Colon (tissue), 2 donors: Measurements from ENCODE around the gene KIF9.
"Not testable (repeated sequence)": the region's sequence is repeated elsewhere in the genome, so short reads cannot be mapped to it uniquely, and the experiment has no call there.

Experiments
- FAIRE-seq: peaks from 2 replicates; lab custom pipeline; 2012; peaks lifted over from hg19 to GRCh38; lab: Jason Lieb, UNC
- donor health status: control.
- donor health status: control.

Gene KIF9

DNA sequence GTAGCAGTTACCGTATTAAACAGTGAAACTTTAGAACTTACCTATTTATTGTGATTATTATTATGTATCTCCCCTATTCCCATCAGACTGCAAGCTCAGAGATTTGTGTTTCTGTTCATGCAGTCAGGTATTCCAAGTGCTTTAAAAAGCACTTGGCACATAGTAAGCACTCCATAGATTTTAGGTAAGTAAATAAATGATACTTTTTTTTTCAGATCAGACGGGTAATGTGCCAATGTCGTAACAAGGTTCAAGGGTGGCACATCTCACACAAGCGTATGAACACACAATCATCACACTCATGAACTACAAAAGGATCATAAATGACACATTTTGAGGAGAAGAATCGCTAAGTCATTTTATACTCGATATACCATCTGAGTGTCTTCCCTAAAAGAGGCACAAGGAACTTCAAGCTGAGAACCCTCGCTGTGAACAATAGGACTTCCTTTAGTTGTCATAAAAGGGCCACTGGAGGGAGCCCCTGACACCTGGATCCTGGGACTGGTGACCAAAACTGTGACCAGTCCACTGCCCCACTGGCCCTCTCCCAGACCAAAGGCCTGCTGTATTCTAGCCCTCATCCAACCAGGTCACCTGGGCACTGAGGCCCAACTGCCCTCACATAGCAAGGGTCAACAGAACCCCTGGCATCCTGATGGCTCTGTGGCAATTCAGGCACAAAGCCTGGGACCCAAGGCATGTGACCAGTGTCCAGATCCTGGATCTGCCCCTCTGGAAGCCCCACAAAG, 32.1 kb downstream of the KIF9 start:
- FAIRE-seq, result no peak

DNA sequence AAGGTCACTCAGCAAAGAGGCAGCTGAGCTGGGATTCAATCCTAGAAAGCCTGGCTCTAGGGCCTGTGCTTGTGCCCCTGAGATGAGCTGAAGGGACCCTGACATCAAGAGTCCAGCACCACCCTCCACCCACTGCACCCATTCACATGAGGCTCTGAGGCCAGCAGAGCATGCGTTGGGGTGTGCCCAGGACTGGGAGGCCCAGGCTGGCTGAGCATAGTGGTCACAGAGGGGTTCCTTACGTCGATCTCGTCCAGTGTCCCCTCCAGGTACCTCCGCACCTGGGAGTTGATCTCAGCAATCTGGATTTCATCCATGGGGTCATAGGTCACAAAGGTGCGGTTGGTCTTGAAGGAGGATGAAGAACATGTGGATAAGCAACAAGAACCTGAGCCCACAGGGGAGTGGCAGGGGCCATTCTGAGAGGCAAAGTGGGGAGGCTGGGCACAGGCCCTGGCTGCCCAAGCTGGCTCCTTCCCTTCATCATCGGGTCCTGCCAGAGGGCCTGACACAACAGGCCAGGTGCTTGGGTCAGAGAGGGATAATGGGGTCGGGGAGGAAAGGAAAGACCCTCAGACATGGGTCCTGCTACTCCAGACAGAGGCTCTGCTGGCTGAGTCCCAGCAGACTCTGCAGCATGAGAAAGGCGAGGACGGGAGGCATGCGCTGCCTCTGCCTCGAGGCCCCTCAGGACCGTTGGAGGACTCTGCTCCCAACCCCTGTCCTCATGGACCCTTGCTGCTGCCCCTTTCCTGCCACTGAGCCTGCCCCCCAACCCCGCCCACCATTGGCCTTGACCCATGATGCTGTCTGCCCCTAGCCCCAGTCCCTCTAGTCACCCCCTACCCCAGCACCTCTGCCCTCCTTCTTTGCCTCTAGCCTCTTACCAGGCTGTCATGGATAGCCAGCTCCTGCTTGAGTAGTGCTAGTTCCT, 35.2 kb downstream of the KIF9 start:
- FAIRE-seq, result no peak

DNA sequence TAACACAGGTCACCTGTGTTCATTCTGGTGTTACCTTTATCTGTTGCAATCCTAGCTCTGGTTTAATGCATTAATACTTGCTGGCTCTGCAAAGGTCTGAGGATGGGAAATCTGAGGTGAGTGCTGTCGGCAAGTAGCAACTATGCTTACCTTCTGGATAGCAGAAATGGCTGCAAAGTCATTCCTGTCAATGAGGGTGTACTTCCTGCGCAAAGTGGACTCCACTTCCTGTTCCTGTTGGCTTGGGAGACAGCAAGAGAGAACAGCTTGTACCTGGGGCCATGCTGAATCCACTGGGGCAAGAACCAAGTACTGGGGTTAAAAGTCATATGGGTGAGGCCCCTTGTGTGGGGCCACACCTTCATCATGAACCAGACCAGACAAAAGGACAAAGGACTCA, 37.3 kb downstream of the KIF9 start:
- FAIRE-seq, result no peak

DNA sequence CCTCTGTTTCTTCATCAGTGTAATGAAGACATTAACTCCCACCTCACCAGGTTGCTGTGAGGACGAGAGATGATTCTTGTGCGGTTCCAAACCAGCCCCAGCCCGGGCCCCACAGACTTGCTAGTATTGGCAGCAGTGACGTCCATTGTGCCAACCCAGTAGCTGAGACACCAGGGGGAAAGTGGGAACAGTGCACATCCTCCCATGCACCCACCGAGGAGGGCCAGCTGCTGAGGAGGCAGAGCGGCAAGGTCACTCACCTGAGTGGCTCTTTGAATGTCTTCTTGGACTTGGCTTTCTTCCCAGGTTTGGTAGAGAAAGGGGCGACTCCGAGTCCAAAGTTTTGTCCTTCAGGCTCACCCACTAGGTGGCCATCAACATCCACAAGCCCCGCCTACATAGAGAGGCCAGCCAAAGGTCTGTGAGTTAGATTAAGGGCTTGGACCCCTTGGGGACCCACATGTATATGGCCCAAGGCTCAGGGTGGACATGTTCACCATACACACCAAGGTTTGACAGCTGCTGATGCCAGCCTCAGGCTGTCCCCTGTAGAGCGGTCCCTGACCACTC, 38.0 kb downstream of the KIF9 start:
- no peak for FAIRE-seq

DNA sequence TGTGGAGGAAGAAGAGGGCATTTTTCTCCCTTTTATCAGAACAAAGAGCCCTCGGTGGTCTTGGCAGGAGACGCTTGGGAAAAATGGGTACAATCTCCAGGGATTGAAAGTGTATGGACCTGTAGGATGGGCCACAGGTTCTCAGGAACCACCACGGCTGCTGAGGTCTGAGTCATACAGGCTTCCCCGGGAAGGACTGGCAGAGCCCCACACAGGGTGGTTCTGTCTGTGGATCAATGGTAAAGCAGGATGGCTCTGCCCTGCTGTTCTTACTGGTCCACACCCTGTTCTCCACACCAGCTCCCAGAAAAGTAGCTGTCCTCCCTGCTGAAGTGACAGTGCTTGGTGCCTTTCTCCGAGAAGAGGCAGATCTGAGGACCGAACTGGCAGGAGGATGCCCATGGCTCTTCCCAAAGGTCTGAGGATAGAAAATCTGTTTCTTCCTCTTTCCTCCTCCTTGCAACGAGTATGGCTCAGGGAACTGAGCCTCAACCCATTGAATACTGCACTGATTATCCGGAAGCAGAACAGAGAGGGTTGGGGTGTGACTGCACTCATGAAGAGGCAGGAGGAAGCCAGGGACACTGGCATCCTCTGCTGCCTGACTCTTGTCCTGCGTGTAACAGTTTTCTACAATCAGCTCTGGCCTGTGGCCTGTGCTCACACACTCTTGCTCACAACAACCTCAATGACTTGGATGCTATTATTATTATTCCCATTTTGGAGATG, 39.0 kb downstream of the KIF9 start:
- FAIRE-seq, result no peak

DNA sequence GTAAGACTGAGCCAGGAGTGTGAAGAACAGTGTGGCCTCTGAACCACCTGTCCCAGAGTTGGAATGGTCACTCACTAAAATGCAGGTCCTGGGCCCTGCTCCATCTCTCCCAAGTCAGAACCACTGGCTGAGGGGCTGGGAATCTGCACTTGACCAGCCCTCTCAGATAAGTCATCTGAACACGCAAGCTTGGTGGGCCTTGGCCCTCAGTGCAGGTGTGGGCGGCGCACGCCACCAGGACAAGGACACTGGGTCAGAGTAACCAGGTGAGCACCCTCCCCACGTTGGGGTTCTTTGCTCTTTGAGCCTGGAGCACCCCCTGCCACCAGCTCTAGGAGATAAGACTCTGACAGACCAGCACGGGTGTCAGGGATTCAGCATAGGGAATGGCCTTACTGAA, 42.7 kb downstream of the KIF9 start:
- FAIRE-seq, result no peak

DNA sequence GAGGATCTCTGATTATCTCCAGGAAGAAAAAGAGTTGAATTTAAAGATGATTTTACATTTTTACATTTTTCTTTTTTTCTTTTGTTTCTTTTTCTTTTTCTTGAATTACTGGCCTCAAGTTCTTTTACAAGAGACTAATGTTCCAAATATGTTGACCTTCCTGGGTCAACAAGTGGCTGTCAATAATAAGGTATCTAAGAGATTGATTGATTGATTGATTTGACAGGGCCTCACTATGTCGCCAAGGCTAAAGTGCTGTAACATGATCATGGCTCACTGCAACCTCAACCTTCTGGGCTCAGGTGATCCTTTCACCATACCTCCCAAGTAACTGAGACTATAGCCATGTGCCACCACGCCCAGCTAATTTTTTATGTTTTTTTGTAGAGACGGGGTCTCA, 44.6 kb downstream of the KIF9 start:
- no peak for FAIRE-seq

DNA sequence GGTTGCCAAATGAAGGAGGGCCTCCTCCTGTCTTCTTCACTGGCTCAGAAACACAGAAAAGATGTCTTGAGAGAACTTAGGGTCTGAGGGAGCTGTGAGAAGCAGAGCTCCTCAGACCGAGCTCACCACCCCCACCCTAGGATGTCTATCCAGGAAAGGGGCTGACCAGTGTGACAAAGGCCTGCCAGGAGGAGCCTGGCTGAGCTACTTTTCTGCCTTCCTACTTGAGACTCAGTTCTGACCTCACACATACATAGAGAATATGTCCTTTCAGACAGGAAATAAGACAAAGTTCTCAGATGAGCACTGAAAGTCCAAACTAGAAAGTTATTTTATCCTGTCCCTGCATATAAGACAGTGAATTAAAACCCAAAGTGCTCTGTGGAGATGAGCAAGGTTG, 54.5 kb downstream of the KIF9 start:
- FAIRE-seq, result no peak

DNA sequence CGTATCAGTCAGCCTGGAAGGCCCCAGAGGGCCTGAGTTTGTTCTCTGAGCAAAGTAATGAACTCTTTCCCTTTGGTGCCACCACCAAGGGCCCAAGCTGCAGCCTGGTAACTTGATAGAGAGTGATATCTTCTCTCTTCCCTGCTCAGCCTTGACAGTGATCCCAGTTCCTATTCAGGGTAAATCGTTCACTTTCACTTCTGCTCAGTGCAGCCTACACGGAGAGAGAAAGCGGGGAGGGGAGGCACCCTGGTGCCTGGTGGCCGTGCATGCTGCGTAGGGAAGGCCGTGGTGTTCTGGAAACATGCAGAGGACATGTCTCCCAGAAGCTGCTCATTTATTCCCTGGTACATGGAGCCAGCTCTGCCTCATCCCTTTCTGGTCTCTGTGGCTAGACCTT, 54.9 kb downstream of the KIF9 start:
- FAIRE-seq, result no peak

DNA sequence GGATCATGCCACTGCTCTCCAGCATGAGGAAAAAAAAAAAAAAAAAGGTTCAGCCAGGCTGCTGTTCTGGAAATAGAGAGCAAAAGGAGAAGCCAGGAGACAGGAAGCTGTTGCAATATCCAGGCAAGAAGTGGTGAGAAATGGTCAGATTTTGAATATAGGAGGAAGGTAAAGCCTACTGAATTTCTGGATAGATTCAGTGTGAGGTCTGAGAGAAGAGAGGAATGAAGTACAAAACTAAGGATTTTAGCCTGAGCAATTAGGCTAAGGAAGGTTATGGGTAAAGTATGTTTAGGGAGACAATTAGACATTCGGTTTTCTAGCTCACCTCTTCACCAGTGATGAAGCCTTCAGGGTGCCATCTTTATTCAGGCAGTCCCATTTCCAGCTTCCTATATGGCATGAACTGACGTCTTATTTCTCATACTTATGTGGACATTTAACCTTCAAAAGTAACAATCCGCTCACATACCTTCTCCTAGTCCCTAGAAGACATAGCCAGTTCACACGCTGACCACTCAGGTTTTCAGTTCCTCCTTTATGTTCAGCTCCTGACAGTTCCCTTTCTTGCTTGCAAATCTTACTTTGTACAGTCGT, 57.2 kb downstream of the KIF9 start:
- no peak for FAIRE-seq

DNA sequence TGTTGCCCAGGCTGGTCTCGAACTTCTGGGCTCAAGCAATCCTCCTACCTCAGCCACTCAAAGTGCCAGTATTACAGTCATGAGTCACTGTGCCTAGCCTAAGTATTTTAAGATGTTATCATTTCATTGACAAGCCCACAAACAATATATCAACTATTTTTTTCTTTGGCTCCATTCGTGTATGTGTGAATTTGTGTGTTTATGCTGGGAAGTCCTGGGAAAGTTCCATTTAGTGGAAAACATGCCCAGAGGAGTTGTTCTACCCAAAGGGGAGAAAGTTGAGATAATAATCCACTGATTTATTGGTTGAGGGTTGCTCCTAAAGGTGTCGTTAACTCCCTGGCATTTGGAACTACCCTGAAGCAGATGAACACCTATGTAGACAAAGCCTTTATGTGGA, 58.8 kb downstream of the KIF9 start:
- FAIRE-seq, result no peak

DNA sequence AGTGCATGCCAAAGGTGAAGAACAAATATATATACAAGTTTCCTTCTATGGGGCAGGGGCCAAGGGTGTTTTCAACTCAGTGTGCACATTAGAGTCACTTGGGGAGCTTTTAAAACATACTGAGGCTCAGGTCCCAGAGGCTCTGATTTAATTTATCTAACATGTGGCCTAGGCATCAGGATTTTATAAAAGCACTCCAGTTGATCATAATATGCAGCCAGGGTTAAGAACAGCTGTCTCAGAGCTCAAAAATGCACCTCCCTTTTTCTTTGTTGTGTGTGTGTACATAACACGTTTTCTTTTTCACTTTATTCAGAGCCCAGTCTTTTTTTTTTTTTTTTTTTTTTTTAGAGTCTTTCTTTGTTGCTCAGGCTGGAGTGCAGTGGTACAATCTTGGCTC, 60.8 kb downstream of the KIF9 start:
- FAIRE-seq, result no peak

DNA sequence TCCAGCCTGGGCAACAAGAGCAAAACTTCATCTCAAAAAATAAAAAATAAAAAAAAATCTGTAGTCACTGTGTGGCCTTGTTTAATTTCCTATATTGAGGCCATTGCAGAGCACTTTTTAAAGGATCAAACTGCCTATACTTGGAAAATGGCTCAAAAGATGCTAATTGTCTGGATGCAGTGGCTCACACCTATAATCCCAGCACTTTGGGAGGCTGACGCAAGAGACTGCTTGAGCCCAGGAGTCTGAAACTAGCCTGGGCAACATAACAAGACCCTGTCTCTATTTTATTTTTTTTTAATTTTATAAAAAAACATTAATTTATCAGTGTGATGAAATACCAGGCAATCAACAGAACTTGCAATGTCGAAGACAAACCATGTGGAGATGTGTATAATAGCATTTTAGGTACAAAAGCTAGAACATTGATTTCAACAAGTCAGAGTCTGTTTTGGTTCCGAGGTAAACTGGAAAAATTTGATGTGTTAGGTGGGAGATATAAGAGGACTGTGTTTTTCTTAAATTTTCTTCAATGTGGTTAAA, 71.7 kb downstream of the KIF9 start:
- FAIRE-seq, result no peak

DNA sequence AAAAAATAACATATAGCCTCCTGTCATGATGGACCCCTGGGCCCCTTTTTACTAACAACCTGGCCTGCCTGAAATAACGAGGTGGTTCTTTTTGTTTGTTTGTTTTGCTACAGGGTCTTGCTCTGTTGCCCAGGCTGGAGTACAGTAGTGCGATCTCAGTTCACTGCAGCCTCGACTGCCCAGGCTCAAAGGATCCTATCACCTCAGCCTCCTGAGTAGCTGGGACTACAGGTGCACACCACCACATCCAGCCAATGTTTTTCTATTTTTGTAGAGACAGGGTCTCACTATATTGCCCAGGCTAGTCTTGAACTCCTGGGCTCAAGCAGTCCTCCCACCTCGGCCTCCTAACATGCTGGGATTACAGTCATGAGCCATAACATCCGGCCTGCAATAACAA, 76.6 kb downstream of the KIF9 start:
- not testable (repeated sequence) for FAIRE-seq

DNA sequence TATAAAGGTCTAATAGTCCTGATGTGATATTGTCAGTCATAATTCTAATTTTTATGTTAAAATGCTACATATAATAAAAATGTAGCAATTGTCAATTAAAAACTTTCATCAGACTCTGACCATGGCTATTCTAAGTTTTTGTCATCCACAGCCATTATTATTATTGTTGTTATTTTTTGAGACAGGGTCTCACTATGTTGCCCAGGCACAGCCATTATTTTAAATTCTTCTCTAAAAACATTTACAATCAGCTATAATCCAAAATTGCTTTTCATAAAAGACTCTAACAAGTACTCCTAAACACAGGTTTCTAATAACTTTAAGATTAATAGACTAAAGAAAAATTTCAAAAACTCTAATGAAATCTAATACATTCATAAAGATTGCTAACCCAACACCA, 77.7 kb downstream of the KIF9 start:
- FAIRE-seq, result no peak

DNA sequence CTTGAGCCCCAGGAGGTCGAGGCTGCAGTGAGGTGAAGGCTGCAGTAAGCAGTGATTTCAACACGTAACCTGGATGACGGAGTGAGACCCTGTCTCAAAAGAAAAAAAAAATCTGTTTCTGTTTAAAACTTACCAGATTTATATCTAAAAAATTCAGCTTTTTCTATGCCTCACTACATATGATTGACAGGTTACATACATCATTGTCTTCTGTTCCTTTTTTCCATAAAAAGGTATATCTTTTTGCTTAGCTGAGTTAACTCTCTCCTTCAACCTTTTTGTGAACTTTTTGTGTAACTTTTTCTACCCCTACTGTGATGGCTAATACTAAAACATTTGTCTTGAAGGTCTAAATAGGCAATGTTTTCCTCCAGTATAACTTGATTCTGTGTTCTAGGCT, 80.1 kb downstream of the KIF9 start:
- no peak for FAIRE-seq

DNA sequence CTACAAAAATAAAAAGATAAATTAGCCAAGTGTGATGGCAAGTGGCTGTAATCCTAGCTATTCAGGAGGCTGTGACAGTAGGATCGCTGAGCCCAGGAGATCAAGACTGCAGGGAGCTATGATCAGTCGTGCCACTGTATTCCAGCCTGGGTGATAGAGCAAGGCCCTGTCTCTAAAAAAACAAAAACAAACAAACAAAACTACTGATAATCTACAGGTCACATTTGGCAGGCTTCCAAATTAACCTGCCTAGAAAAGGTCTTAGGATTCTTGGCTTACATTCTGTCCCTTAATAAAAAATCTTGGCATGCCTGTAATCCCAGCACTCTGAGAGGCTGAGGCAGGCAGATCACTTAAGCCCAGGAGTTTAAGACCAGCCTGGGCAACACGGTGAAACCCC, 85.3 kb downstream of the KIF9 start:
- FAIRE-seq, result no peak

DNA sequence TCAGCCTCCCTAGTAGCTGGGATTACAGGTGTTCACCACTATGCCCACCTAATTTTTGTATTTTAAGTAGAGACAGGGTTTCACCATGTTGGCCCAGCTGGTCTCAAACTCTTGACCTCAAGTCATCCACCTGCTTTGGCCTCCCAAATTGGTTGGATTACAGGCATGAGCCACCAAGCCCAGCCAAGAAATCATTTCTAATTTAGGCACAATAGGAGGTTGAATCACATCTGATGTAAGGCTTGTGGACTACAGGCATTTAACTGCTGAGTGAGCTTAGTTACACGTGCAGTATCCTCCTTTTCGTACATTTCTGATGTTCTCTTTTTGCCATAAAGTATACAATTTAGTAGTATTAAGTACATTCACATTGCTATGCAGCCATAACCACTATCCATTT, 87.6 kb downstream of the KIF9 start:
- no peak for FAIRE-seq

DNA sequence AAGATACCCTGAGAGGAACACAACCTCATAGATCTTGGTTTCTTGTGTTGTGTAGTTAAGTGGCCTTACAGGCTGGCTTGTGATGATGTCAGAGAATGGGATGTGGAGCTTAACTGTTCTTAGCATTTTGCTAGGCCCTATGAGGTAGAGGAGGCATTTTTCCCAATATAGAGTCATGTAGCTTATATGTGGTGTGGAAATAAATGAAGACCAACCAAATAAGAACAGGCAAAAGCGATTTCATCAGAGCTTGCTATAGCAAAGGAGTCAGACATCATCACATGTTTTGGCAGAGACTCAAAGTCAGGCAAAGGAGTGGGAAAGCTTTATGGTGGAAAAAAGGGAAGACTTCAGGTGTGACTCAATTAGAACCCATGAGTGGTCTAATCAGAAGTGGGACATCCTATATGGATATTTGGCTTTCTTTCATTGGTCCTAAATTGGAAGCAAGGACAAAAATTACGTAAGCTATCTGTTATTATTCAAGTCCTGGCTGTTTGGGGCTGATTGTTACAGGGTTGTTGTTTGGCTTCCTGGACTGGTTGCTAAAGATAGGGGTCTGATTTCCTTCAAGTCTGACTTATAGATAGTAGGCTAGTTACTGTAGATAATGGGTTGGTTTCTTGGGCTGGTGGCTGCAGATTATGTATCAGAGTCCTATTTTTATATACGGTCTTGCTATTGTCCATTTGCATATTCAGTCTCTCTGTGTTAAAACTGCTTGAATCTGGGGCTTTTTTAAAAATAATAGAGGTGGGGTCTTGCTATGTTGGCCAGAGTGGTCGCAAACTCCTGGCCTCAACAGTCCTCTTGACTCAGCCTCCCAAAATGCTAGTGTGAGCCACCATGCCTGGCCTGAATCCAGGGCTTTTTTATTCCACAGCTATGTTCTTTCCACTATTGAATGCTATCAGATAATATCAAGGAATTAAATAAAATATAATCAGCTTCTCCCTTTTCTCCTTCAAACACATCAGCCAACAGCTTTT, 88.4 kb downstream of the KIF9 start:
- FAIRE-seq, result no peak

DNA sequence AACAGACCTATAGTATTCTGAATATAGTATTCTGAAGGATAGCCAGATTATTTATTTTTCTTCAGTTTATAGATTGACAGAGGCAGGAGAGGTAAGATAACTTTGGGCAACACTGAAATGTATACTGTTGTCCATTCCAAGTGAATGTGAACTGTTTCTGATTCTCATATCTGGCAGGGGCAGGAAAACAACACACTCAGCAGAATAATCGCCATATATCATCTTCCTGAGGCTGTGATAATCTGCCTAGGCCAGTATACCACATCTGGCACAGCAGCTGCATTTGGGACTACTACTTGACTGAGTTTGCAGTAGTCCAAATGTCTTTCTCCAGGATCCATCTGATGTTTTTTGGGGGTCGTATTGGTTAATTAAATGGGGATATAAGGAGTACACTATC, 96.3 kb downstream of the KIF9 start:
- FAIRE-seq, result no peak

DNA sequence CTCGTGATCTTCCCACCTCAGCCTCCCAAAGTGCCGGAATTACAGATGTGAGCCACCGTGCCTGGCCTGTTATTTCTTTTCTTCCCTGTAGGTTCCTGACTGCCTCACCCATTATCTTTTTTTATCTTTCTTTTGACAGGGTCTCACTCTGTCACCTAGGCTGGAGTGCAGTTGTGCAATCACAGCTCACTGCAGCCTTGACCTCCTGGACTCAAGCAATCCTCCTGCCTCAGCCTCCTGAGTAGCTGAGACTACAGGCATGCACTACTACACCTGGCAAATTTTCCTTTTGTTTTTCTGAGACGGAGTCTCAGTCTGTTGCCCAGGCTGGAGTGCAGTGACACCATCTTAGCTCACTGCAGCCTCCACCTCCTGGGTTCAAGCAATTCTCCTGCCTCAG, 100.9 kb downstream of the KIF9 start:
- FAIRE-seq, result not testable (repeated sequence)
